GM18499 (cell line): ENCODE data around the gene CAMTA2.
"Not testable (repeated sequence)": the region's sequence is repeated elsewhere in the genome, so short reads cannot be mapped to it uniquely, and the experiment has no call there.

Source experiments
- ATAC-seq: cut with Tn5 transposase; IDR thresholded peaks from one replicate; pipeline ENCODE4 v1.9.1; 2021; ENCODE audit warnings: moderate number of reproducible peaks; ENCODE audit not compliant: insufficient read depth, unreplicated experiment

The CAMTA2 gene, protein sequence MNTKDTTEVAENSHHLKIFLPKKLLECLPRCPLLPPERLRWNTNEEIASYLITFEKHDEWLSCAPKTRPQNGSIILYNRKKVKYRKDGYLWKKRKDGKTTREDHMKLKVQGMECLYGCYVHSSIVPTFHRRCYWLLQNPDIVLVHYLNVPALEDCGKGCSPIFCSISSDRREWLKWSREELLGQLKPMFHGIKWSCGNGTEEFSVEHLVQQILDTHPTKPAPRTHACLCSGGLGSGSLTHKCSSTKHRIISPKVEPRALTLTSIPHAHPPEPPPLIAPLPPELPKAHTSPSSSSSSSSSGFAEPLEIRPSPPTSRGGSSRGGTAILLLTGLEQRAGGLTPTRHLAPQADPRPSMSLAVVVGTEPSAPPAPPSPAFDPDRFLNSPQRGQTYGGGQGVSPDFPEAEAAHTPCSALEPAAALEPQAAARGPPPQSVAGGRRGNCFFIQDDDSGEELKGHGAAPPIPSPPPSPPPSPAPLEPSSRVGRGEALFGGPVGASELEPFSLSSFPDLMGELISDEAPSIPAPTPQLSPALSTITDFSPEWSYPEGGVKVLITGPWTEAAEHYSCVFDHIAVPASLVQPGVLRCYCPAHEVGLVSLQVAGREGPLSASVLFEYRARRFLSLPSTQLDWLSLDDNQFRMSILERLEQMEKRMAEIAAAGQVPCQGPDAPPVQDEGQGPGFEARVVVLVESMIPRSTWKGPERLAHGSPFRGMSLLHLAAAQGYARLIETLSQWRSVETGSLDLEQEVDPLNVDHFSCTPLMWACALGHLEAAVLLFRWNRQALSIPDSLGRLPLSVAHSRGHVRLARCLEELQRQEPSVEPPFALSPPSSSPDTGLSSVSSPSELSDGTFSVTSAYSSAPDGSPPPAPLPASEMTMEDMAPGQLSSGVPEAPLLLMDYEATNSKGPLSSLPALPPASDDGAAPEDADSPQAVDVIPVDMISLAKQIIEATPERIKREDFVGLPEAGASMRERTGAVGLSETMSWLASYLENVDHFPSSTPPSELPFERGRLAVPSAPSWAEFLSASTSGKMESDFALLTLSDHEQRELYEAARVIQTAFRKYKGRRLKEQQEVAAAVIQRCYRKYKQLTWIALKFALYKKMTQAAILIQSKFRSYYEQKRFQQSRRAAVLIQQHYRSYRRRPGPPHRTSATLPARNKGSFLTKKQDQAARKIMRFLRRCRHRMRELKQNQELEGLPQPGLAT

GRCh38 chr17:4986951-4987766 lies at the start of gene CAMTA2:
Gene CAMTA2, minus strand, starts transcription at chr17:4987675. Its CDS starts 1,453 bp downstream, at chr17:4986222.
- ATAC-seq: no peak

DNA sequence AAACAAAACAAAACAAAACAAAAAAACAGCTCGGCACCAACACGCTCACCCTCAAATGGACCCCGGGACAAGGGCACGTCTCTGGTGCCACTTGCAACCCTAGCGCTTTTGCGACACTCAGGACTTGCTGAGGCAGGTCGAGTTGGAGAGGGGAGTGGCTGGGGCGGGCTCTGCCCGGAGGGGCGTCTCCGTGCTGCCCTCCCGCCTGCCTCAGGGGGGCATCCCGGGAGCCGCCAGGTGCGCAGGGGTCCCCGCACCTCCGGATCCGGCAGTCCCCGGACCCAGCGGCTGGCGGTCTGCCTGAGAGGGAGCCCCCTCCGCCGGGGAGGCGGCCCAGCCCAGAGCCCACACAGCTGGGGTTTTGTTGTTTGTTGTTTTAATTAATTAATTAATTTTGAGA lies 47.8 kb upstream of the CAMTA2 start, which contains the start of gene SLC52A1:
Gene SLC52A1 (minus strand): TSS at position 112 of the 400 bp plus-strand sequence. CDS start 820 bp downstream, outside the sequence.
- ATAC-seq: no peak

GRCh38 chr17:5034651-5035050 lies 47.2 kb upstream of the CAMTA2 start:
- no peak for ATAC-seq

DNA sequence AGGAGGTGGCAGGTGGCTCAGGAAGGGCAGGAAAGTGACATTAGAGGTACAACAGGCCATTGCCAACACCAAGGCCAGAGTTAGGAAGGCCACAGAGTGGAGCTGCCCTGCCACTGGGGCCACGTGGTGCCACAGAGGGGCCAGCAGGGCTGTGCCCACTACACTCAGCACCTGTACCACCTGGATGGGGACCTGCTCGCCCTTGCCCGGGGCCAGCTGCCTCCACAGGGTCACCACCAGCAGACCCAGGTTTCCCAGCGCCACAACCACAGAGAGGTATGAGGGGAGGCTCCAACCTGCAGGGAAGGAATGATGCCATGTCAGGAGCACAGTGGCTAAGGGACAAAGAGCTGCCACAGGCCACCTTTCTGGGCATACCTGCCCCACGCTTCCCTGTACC lies 46.6 kb upstream of the CAMTA2 start:
- ATAC-seq: no peak

DNA sequence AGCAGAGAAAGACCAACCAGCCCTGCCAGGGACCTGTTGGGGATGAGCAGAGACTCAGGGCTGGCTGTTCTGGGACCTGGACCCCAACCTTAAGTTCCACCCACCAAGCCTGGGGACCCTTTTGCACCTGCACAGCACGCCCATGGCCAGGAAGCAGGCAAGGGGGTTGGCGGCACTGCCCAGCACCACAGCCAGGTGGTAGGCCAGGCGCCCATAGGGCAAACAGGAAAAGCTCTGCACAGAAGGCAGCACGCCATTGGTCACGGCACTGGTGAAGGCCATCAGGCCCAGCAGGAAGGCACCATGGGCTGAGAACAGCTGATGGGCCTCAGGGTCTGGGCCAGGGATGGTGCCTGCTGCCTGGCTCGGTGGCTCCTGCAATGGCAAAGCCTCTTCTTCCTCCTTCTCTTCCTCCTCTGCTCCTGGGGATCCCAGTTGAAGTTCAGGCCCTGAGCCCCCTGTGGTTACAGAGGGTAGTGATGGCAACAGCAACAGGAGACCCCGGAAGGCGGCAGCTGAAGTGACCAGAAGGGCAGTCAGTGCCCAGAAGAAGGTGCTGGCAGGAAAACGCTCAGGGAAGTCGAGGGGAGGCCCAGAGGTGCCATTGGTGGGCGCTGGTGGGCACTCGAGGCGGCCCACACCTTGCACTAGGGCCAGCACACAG lies 46.0 kb upstream of the CAMTA2 start:
- ATAC-seq: no peak

GRCh38 chr17:5032865-5033264 lies 45.4 kb upstream of the CAMTA2 start:
- ATAC-seq: no peak

- ATAC-seq: no peak
Measured at GRCh38 chr17:5031365-5032082, 44.0 kb upstream of the CAMTA2 start.

DNA sequence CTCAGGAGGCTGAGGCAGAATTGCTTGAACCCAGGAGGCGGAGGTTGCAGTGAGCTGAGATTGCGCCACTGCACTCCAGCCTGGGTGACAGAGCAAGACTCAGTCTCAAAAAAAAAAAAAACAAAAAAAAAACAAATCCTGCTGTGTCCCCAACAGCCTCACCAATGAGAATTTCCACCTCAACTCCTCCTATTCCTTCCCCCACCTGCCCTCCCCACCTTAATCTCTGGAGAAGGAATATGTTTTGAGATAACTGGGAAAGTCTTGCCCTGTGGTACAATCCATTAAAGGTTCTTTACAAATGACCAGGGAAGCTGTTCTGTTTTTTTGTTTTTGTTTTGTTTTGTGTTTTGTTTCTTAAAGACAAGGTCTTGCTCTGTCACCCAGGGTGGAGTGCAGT lies 42.7 kb upstream of the CAMTA2 start:
- ATAC-seq: not testable (repeated sequence)

- no peak for ATAC-seq
Measured at GRCh38 chr17:5027916-5028315, 40.4 kb upstream of the CAMTA2 start.

- ATAC-seq: no peak
Measured at GRCh38 chr17:5027299-5027698, 39.8 kb upstream of the CAMTA2 start.

- no peak for ATAC-seq
Measured at GRCh38 chr17:5024604-5025003, 37.1 kb upstream of the CAMTA2 start.

GRCh38 chr17:5023588-5024147 lies 36.2 kb upstream of the CAMTA2 start:
- ATAC-seq: no peak

DNA sequence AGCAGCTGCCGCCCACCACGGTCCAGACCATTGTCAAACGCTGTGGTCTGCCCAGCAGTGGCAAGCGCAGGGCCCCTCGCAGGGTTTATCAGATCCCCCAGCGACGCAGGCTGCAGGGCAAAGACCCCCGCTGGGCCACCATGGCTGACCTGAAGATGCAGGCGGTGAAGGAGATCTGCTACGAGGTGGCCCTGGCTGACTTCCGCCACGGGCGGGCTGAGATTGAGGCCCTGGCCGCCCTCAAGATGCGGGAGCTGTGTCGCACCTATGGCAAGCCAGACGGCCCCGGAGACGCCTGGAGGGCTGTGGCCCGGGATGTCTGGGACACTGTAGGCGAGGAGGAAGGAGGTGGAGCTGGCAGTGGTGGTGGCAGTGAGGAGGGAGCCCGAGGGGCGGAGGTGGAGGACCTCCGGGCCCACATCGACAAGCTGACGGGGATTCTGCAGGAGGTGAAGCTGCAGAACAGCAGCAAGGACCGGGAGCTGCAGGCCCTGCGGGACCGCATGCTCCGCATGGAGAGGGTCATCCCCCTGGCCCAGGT lies 34.8 kb upstream of the CAMTA2 start:
- ATAC-seq: no peak

- ATAC-seq: no peak
Measured at GRCh38 chr17:5020502-5021023, 33.1 kb upstream of the CAMTA2 start.

DNA sequence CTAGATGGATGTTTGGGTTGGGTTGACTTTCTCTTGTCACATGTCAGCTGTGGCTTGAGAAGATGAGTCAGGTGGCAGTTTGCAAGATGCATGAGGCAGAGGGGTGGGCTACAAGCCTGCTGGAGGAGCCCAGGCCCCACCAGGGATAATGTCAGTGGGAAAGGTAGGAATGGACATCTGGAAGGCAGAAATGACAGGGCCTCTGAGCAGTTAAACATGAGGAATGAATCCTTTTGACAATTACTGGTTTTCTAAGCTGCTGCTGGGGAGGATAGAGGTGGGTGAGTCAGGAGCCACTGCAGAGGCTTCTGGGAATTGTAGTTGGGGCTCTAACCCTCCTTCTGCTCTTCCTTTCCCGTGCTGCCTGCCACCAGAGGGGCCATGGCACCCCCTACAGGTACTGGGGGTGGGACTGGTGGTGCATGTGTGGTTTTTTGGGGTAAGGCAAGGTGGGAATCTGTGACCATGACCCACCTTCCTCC lies 32.0 kb upstream of the CAMTA2 start:
- ATAC-seq: no peak

DNA sequence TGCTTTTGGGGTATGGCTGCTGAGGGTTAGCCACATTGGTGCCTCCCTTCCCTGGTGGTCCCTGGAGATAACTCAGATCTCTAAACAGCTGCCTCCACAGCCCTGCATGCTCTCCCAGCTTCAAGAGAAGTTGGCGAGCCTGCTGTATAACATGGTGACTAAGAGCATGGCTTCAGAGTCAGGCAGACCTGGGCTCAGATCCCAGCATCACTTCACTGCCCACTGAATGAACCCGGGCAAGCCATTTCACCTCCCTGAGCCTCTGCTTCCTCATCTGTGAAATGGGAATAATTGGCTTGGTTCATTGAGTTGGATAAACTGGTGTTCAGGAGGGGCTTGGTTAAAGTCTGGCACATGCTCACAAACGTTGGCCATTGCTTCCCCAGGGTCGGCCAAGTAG lies 26.9 kb upstream of the CAMTA2 start:
- no peak for ATAC-seq

GRCh38 chr17:5011928-5012327 lies 24.5 kb upstream of the CAMTA2 start:
- no peak for ATAC-seq
